GM12873 (cell line): ENCODE data around the gene KLHL6.

Source experiments
- CTCF ChIP-seq: IDR thresholded peaks from 2 replicates; pipeline ENCODE4 v1.5.1; 2012; ENCODE audit warnings: low read depth, mild to moderate bottlenecking, moderate library complexity, low read length, control low read depth; ENCODE audit not compliant: insufficient read depth; ENCODE audit errors: missing control alignments

KLHL6 gene

GRCh38 chr3:183538486-183538885, 17.0 kb downstream of the KLHL6 start:
- TF ChIP-seq CTCF: no peak

GRCh38 chr3:183537295-183537730, 18.2 kb downstream of the KLHL6 start:
- TF ChIP-seq CTCF: no peak

GRCh38 chr3:183536238-183536880, 19.1 kb downstream of the KLHL6 start:
- no peak for TF ChIP-seq CTCF

GRCh38 chr3:183534249-183534648, 21.3 kb downstream of the KLHL6 start:
- TF ChIP-seq CTCF: no peak

- TF ChIP-seq CTCF: no peak
These were observed 21.9 kb downstream of the KLHL6 start for GRCh38 chr3:183533412-183534132.

GRCh38 chr3:183532620-183533411, 22.7 kb downstream of the KLHL6 start:
- no peak for TF ChIP-seq CTCF

GRCh38 chr3:183529717-183530116, 25.8 kb downstream of the KLHL6 start:
- no peak for TF ChIP-seq CTCF
